Measurements from ENCODE around the gene LSMEM2.

The LSMEM2 gene

GRCh38 chr3:50326182-50326541 lies 47.3 kb downstream of the LSMEM2 start:
- CTCF ChIA-PET: interaction anchor here (0.9 to 4.2 kb wide), 5 partner anchors 8 to 66 kb away, joined by 3 to 16 read pairs (median 4); no protein-coding TSS in a partner anchor
- 94% methylated on average over 3 of the region's 8 CpGs for WGBS (ENCODE audit: insufficient coverage)

DNA sequence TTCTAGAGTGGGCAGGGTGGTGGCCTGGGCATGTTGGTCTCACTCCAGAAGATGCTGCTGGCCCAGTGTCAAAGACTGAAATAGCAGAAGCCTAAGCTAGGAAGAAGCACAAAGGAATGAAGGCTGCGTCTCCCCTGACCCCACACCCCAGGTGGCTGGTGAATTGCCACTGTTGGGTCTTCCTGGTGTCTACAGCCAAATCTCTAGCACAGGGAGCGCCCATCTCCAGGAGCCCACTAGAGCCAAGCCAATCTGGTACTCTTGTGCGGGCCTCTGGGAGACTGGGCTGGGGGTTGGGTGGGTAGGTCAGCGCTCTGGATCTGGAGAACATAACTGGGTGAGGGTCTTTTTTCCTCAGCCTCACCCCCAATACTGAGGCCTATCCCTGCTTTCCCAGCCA lies 48.2 kb downstream of the LSMEM2 start:
- peak overlapping the region; percentile 67 to 87 for H3K27ac ChIP-seq (ENCODE audit: insufficient read depth in 1 of 2, low read depth in 1 of 2, low read length in 2 of 2, poor library complexity in 1 of 2, severe bottlenecking in 2 of 2)
- no peak for DNase-seq
- 83% methylated on average over 1 of the region's 4 CpGs for WGBS (ENCODE audit: insufficient coverage)
- H3K4me3 ChIP-seq (ENCODE audit: control insufficient read depth in 1 of 7, extremely low read depth in 1 of 7, insufficient read depth in 4 of 7, low read depth in 2 of 7, low read length in 6 of 7): peak overlapping the region in 6 of 7 experiments; percentile 67 to 94 (median 86)
- peaks cover 0 to 49% (median 37%) of the 10 kb centered on the region in 4 experiments for H3K4me1 ChIP-seq (ENCODE audit: control extremely low read depth in 1 of 4, control insufficient read depth in 4 of 4, insufficient read depth in 4 of 4, low read length in 3 of 4)
- peaks cover 5 to 41% (median 37%) of the 10 kb centered on the region in 4 experiments for H3K36me3 ChIP-seq (ENCODE audit: control insufficient read depth in 4 of 4, insufficient read depth in 4 of 4, low read length in 3 of 4)
- CTCF ChIA-PET: interaction anchor here (0.9 to 3.5 kb wide), 11 partner anchors 8 to 135 kb away, joined by 3 to 21 read pairs (median 5); partner anchors contain the start of genes GNAT1, HYAL1, HYAL3 and NAA80
- H3K9me3 ChIP-seq (ENCODE audit: control extremely low read depth in 1 of 5, control insufficient read depth in 4 of 5, insufficient read depth in 2 of 5, low read depth in 1 of 5, low read length in 4 of 5): no peaks in the 10 kb centered on the region
- no peaks in the 10 kb centered on the region for H3K27me3 ChIP-seq (replicated peaks in 2 of 5; ENCODE audit: control insufficient read depth in 4 of 5, insufficient read depth in 5 of 5, low read length in 4 of 5)
- POLR2A ChIA-PET: interaction anchor here (0.9 to 2.3 kb wide), 3 partner anchors 11 to 63 kb away, joined by 5 to 31 read pairs (median 7); partner anchors contain the start of gene HYAL1

More at GRCh38 chr3:50326182-50326541, 47.3 kb downstream of the LSMEM2 start:
- Histone ChIP-seq H3K36me3 (ENCODE audit: control insufficient read depth in 4 of 4, insufficient read depth in 4 of 4, low read length in 3 of 4) (peaks cover 3 to 31% (median 28%) of the 10 kb centered on the region in 4 experiments), H3K27ac (ENCODE audit: insufficient read depth in 1 of 2, low read depth in 1 of 2, low read length in 2 of 2, poor library complexity in 1 of 2, severe bottlenecking in 2 of 2) (peak overlapping the region in 1 of 2 experiments; percentile 0), H3K4me1 (ENCODE audit: control extremely low read depth in 1 of 4, control insufficient read depth in 4 of 4, insufficient read depth in 4 of 4, low read length in 3 of 4) (peaks cover 0 to 59% (median 42%) of the 10 kb centered on the region in 4 experiments), H3K9me3 (ENCODE audit: control extremely low read depth in 1 of 5, control insufficient read depth in 4 of 5, insufficient read depth in 2 of 5, low read depth in 1 of 5, low read length in 4 of 5) (no peaks in the 10 kb centered on the region), H3K4me3 (ENCODE audit: control insufficient read depth in 1 of 7, extremely low read depth in 1 of 7, insufficient read depth in 4 of 7, low read depth in 2 of 7, low read length in 6 of 7) (no peak overlapping the region), H3K27me3 (replicated peaks in 2 of 5; ENCODE audit: control insufficient read depth in 4 of 5, insufficient read depth in 5 of 5, low read length in 4 of 5) (no peaks in the 10 kb centered on the region)
- POLR2A ChIA-PET: no interaction called here
- DNase-seq: no peak

GRCh38 chr3:50327943-50328691 lies 49.2 kb downstream of the LSMEM2 start, which contains the start of gene TUSC2:
Gene TUSC2 (minus strand): TSS chr3:50328223. CDS start chr3:50328099, 124 bp downstream.
- CTCF ChIA-PET: interaction anchor here (1.0 to 3.5 kb wide), 13 partner anchors 9 to 136 kb away, joined by 3 to 21 read pairs (median 5); partner anchors contain the start of genes GNAT1, HYAL1, HYAL3 and NAA80
- H3K27ac ChIP-seq (ENCODE audit: insufficient read depth in 1 of 2, low read depth in 1 of 2, low read length in 2 of 2, poor library complexity in 1 of 2, severe bottlenecking in 2 of 2): peak within 1 kb of the TSS; percentile 67 to 87
- peaks cover 5 to 47% (median 43%) of the 10 kb centered on the region in 4 experiments for H3K36me3 ChIP-seq (ENCODE audit: control insufficient read depth in 4 of 4, insufficient read depth in 4 of 4, low read length in 3 of 4)
- peaks cover 0 to 40% (median 28%) of the 10 kb centered on the region in 4 experiments for H3K4me1 ChIP-seq (ENCODE audit: control extremely low read depth in 1 of 4, control insufficient read depth in 4 of 4, insufficient read depth in 4 of 4, low read length in 3 of 4)
- H3K4me3 ChIP-seq (ENCODE audit: control insufficient read depth in 1 of 7, extremely low read depth in 1 of 7, insufficient read depth in 4 of 7, low read depth in 2 of 7, low read length in 6 of 7): peak within 1 kb of the TSS; percentile 67 to 94 (median 84)
- WGBS (ENCODE audit: insufficient coverage): 3% methylated on average over 49 of the region's 55 CpGs
- DNase-seq: peak; percentile 96 to 98 (median 97)
- no peaks in the 10 kb centered on the region for H3K9me3 ChIP-seq (ENCODE audit: control extremely low read depth in 1 of 5, control insufficient read depth in 4 of 5, insufficient read depth in 2 of 5, low read depth in 1 of 5, low read length in 4 of 5)
- H3K27me3 ChIP-seq (replicated peaks in 2 of 5; ENCODE audit: control insufficient read depth in 4 of 5, insufficient read depth in 5 of 5, low read length in 4 of 5): no peaks in the 10 kb centered on the region
- POLR2A ChIA-PET: interaction anchor here (0.6 to 2.3 kb wide), 7 partner anchors 10 to 1172 kb away, joined by 3 to 31 read pairs (median 5); partner anchors contain the start of genes HYAL1, HYAL3, NAA80 and RASSF1

GRCh38 chr3:50330330-50330729 lies 51.4 kb downstream of the LSMEM2 start:
- Histone ChIP-seq H3K27ac (ENCODE audit: insufficient read depth in 1 of 2, low read depth in 1 of 2, low read length in 2 of 2, poor library complexity in 1 of 2, severe bottlenecking in 2 of 2) (no peak overlapping the region), H3K27me3 (replicated peaks in 2 of 5; ENCODE audit: control insufficient read depth in 4 of 5, insufficient read depth in 5 of 5, low read length in 4 of 5) (no peaks in the 10 kb centered on the region), H3K36me3 (ENCODE audit: control insufficient read depth in 4 of 4, insufficient read depth in 4 of 4, low read length in 3 of 4) (peaks cover 5 to 59% (median 52%) of the 10 kb centered on the region in 4 experiments), H3K4me3 (ENCODE audit: control insufficient read depth in 1 of 7, extremely low read depth in 1 of 7, insufficient read depth in 4 of 7, low read depth in 2 of 7, low read length in 6 of 7) (no peak overlapping the region), H3K9me3 (ENCODE audit: control extremely low read depth in 1 of 5, control insufficient read depth in 4 of 5, insufficient read depth in 2 of 5, low read depth in 1 of 5, low read length in 4 of 5) (no peaks in the 10 kb centered on the region), H3K4me1 (ENCODE audit: control extremely low read depth in 1 of 4, control insufficient read depth in 4 of 4, insufficient read depth in 4 of 4, low read length in 3 of 4) (peaks cover 0 to 39% (median 31%) of the 10 kb centered on the region in 4 experiments)
- no peak for DNase-seq
- ChIA-PET POLR2A (no interaction called here), CTCF (interaction anchor here (1.3 to 3.5 kb wide), 4 partner anchors 7 to 52 kb away, joined by 3 to 21 read pairs (median 4); partner anchors contain the start of gene RASSF1)
- WGBS (ENCODE audit: insufficient coverage): 97% methylated on average over 10 of the region's 10 CpGs

- 97% methylated on average over 19 of the region's 19 CpGs for WGBS (ENCODE audit: insufficient coverage)
- ChIA-PET CTCF (interaction anchor here (1.2 to 1.5 kb wide), 3 partner anchors 13 to 85 kb away, joined by 3 read pairs; no protein-coding TSS in a partner anchor), POLR2A (no interaction called here)
- Histone ChIP-seq H3K9me3 (ENCODE audit: control extremely low read depth in 1 of 5, control insufficient read depth in 4 of 5, insufficient read depth in 2 of 5, low read depth in 1 of 5, low read length in 4 of 5) (no peaks in the 10 kb centered on the region), H3K4me1 (ENCODE audit: control extremely low read depth in 1 of 4, control insufficient read depth in 4 of 4, insufficient read depth in 4 of 4, low read length in 3 of 4) (peaks cover 4 to 42% (median 38%) of the 10 kb centered on the region in 4 experiments), H3K27ac (ENCODE audit: insufficient read depth in 1 of 2, low read depth in 1 of 2, low read length in 2 of 2, poor library complexity in 1 of 2, severe bottlenecking in 2 of 2) (no peak overlapping the region), H3K4me3 (ENCODE audit: control insufficient read depth in 1 of 7, extremely low read depth in 1 of 7, insufficient read depth in 4 of 7, low read depth in 2 of 7, low read length in 6 of 7) (no peak overlapping the region), H3K36me3 (ENCODE audit: control insufficient read depth in 4 of 4, insufficient read depth in 4 of 4, low read length in 3 of 4) (peaks cover 5 to 60% (median 51%) of the 10 kb centered on the region in 4 experiments), H3K27me3 (replicated peaks in 2 of 5; ENCODE audit: control insufficient read depth in 4 of 5, insufficient read depth in 5 of 5, low read length in 4 of 5) (no peaks in the 10 kb centered on the region)
- DNase-seq: no peak
Measured at GRCh38 chr3:50331364-50331907, 52.5 kb downstream of the LSMEM2 start.

DNA sequence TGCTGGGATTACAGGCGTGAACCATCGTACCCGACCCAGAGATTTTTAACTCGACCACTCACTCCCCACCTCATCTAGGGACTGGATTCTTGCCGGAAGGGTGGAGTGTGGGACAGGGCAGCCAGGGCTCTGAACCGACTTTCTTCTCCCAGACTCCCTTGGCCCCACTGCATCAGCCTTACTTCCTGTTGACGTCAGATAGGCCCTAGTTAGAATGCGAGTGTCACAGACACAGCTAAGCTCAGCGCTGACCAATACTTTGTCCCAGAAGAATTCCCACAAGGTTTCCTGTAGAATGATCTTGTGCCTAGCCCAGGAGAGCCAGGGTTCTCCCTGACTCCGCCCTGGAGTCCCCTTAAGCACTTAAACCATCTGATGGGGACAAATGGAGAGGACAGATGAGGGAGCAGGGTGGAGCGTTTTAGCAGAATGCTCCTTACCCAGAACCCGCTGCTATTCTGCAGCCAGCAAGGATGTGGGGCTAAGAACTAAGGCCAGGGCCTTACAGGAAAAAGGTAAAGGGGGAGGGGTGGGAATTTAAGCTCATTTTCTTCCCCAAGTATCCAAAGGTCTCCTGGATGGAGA lies 54.9 kb downstream of the LSMEM2 start:
- ChIA-PET POLR2A (no interaction called here), CTCF (interaction anchor here (0.9 to 1.8 kb wide), 4 partner anchors 9 to 35 kb away, joined by 3 to 16 read pairs (median 4); partner anchors contain the start of gene HYAL2)
- H3K27me3 ChIP-seq (replicated peaks in 2 of 5; ENCODE audit: control insufficient read depth in 4 of 5, insufficient read depth in 5 of 5, low read length in 4 of 5): no peaks in the 10 kb centered on the region
- peak overlapping the region; percentile 36 to 97 for H3K27ac ChIP-seq (ENCODE audit: insufficient read depth in 1 of 2, low read depth in 1 of 2, low read length in 2 of 2, poor library complexity in 1 of 2, severe bottlenecking in 2 of 2)
- H3K9me3 ChIP-seq (ENCODE audit: control extremely low read depth in 1 of 5, control insufficient read depth in 4 of 5, insufficient read depth in 2 of 5, low read depth in 1 of 5, low read length in 4 of 5): no peaks in the 10 kb centered on the region
- 90% methylated on average over 11 of the region's 12 CpGs for WGBS (ENCODE audit: insufficient coverage)
- no peak overlapping the region for H3K4me3 ChIP-seq (ENCODE audit: control insufficient read depth in 1 of 7, extremely low read depth in 1 of 7, insufficient read depth in 4 of 7, low read depth in 2 of 7, low read length in 6 of 7)
- no peak for DNase-seq
- H3K4me1 ChIP-seq (ENCODE audit: control extremely low read depth in 1 of 4, control insufficient read depth in 4 of 4, insufficient read depth in 4 of 4, low read length in 3 of 4): peaks cover 5 to 45% (median 42%) of the 10 kb centered on the region in 4 experiments
- H3K36me3 ChIP-seq (ENCODE audit: control insufficient read depth in 4 of 4, insufficient read depth in 4 of 4, low read length in 3 of 4): peaks cover 5 to 64% (median 52%) of the 10 kb centered on the region in 4 experiments
